Endothelial cell (in vitro differentiated cells): ENCODE data around the gene ACMSD. TPM values are rescaled to one million over a fixed set of nuclear protein-coding genes. Genes with fewer than 3 reads are reported as not detected.

Experiments
- DNase-seq: peaks from one replicate; pipeline ENCODE4 v3.0.0; 2021; ENCODE audit warnings: low spot score
- H3K27ac Mint-ChIP-seq: one replicate; pipeline ENCODE4 v1.8.0; 2021; ENCODE audit warnings: mixed read lengths, inconsistent platforms; ENCODE audit not compliant: unreplicated experiment
- H3K27me3 Mint-ChIP-seq: one replicate; pipeline ENCODE4 v1.8.0; 2021; ENCODE audit warnings: mild to moderate bottlenecking, moderate library complexity, mixed read lengths, inconsistent platforms; ENCODE audit not compliant: unreplicated experiment
- H3K36me3 Mint-ChIP-seq: one replicate; pipeline ENCODE4 v1.8.0; 2021; ENCODE audit warnings: mild to moderate bottlenecking, low read depth, mixed read lengths, inconsistent platforms; ENCODE audit not compliant: unreplicated experiment
- H3K4me1 Mint-ChIP-seq: one replicate; pipeline ENCODE4 v1.8.0; 2021; ENCODE audit warnings: mild to moderate bottlenecking, mixed read lengths, inconsistent platforms; ENCODE audit not compliant: unreplicated experiment
- H3K4me3 Mint-ChIP-seq: one replicate; pipeline ENCODE4 v1.8.0; 2021; ENCODE audit warnings: mild to moderate bottlenecking, mixed read lengths, inconsistent platforms; ENCODE audit not compliant: unreplicated experiment
- H3K9me3 Mint-ChIP-seq: one replicate; pipeline ENCODE4 v1.8.0; 2021; ENCODE audit warnings: mixed read lengths, inconsistent platforms; ENCODE audit not compliant: unreplicated experiment
- total RNA-seq: library from RNA; stranded (reverse); fragmentation: NEBNext Ultra II Directional; extraction: Animal tissue kit (Norgen Biotek cat#: 25700); gene quantifications from one replicate; pipeline ENCODE4 v1.2.1, GENCODE V29; 2021; ENCODE audit not compliant: unreplicated experiment
- TF ChIP-seq, protein P1 (sequence below): fragments of 200-600 bp; sonication (generic); IDR thresholded peaks from one replicate; pipeline ENCODE4 v1.5.0; 2021; ENCODE audit warnings: antibody characterized with exemption; ENCODE audit not compliant: unreplicated experiment

Gene ACMSD
- total RNA-seq, 1 donor from 2014 or later, result not detected

DNA sequence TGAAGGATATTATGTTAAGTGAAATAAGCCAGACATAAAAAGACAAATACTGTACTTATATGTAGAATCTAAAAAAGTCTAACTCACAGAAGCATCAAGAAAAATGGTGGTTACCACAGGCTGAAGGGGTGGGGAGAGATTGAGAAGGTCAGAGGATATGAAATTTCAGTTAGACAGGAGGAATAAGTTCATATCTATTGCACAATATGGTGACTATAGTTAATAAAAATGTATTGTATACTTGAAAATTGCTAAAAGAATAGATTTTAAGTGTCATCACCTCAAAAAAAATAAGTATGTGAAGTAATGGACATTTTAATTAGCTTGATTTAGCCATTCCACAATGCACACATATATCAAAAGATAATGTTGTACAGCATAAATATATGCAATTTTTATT is 19.8 kb downstream of the ACMSD start:
- H3K9me3 Mint-ChIP-seq, result no peaks in the 10 kb centered on the region
- peaks cover 1% of the 10 kb centered on the region for H3K27me3 Mint-ChIP-seq
- H3K27ac Mint-ChIP-seq, result no peak overlapping the region
- TF ChIP-seq, protein P1, sequence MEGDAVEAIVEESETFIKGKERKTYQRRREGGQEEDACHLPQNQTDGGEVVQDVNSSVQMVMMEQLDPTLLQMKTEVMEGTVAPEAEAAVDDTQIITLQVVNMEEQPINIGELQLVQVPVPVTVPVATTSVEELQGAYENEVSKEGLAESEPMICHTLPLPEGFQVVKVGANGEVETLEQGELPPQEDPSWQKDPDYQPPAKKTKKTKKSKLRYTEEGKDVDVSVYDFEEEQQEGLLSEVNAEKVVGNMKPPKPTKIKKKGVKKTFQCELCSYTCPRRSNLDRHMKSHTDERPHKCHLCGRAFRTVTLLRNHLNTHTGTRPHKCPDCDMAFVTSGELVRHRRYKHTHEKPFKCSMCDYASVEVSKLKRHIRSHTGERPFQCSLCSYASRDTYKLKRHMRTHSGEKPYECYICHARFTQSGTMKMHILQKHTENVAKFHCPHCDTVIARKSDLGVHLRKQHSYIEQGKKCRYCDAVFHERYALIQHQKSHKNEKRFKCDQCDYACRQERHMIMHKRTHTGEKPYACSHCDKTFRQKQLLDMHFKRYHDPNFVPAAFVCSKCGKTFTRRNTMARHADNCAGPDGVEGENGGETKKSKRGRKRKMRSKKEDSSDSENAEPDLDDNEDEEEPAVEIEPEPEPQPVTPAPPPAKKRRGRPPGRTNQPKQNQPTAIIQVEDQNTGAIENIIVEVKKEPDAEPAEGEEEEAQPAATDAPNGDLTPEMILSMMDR, result no peak
- H3K36me3 Mint-ChIP-seq, result no peaks in the 10 kb centered on the region
- no peaks in the 10 kb centered on the region for H3K4me1 Mint-ChIP-seq
- H3K4me3 Mint-ChIP-seq, result no peak overlapping the region
- no peak for DNase-seq

DNA sequence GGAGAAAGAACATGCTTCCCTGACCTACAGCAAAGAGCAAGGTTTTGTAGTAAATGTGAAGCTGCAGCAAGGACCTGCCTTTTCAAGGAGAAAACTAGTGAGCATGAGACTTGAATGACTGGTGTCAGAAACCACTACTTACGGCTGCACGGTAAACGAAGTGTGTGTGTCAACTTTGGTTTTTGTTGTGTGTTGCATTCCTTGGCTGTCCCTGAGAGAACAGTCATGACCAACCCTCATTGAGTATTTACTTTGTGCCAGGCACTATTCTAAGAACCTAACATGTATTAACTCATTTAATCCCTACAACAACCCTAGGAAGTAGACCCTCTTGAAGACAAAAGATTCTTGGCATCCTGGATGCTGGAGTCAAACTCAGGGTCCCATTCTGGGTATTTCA is 22.8 kb downstream of the ACMSD start:
- Mint-ChIP-seq H3K36me3 (no peaks in the 10 kb centered on the region), H3K4me1 (no peaks in the 10 kb centered on the region), H3K4me3 (no peak overlapping the region), H3K9me3 (no peaks in the 10 kb centered on the region), H3K27me3 (no peaks in the 10 kb centered on the region), H3K27ac (no peak overlapping the region)
- TF ChIP-seq, protein P1, result no peak
- DNase-seq, result no peak

DNA sequence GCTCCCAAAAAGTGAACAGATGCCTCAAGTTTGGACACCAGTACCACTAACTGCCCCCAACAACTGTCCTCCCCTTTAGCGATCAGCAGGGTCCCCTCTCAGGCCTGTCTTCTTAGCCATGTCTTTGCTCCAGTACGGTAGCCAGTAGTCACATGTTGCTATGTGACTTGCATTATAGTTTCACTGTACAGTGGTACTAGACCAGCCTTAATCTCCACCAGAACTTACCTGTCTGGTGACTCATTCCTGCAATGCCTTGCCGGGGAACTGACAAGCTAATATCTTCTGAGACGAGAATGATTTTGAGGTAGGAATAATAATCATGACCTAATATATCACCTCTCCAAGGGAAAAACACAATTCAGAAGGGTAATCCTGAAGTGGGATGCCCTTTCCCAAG is 23.7 kb downstream of the ACMSD start:
- Mint-ChIP-seq H3K4me3 (no peak overlapping the region), H3K4me1 (no peaks in the 10 kb centered on the region), H3K9me3 (no peaks in the 10 kb centered on the region), H3K27me3 (no peaks in the 10 kb centered on the region), H3K36me3 (no peaks in the 10 kb centered on the region), H3K27ac (no peak overlapping the region)
- TF ChIP-seq, protein P1, result no peak
- no peak for DNase-seq

DNA sequence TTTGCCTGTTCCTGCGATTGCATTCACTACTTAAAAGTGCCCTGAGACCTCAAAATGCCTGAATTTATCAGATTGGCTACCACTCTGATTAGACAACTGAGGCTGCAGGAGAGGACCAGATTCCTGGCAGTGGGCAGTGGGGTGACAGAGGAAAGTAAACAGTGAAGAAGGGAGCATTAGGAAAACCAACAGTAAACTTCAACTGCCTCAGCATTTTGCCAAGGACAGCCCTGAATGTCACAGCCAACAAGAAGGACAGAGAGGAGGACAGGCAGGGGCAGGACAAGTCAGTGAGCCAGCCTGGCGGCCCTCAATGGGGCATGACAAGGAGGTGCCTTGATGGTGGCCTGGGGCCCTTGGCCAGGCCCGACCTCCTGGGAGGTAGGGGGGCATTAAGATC is 24.3 kb downstream of the ACMSD start:
- TF ChIP-seq, protein P1, result no peak
- H3K9me3 Mint-ChIP-seq, result no peaks in the 10 kb centered on the region

DNA sequence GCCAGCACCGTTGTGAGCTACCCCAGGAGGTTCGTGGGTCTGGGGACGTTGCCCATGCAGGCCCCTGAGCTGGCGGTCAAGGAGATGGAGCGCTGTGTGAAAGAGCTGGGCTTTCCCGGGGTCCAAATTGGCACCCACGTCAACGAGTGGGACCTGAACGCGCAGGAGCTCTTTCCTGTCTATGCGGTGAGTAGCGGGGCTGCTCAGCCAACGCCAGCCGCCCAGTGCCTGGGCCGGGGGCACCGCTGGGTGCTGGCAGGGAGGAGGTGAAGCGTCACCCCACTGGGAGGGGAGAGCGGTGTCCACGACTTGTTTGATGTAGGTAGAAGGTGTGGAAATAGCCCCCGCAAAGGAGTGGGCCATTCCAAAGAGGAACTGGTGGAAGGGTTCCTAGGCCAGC is 25.0 kb downstream of the ACMSD start:
- H3K4me3 Mint-ChIP-seq, result no peak overlapping the region
- no peaks in the 10 kb centered on the region for H3K4me1 Mint-ChIP-seq
- TF ChIP-seq, protein P1, result no peak
- no peak overlapping the region for H3K27ac Mint-ChIP-seq
- no peaks in the 10 kb centered on the region for H3K9me3 Mint-ChIP-seq
- no peak for DNase-seq
- H3K36me3 Mint-ChIP-seq, result no peaks in the 10 kb centered on the region
- no peaks in the 10 kb centered on the region for H3K27me3 Mint-ChIP-seq

More for the DNA sequence above, 24.3 kb downstream of the ACMSD start:
- H3K4me3 Mint-ChIP-seq, result no peak overlapping the region
- no peaks in the 10 kb centered on the region for H3K36me3 Mint-ChIP-seq
- DNase-seq, result no peak
- no peaks in the 10 kb centered on the region for H3K4me1 Mint-ChIP-seq
- no peak overlapping the region for H3K27ac Mint-ChIP-seq
- H3K27me3 Mint-ChIP-seq, result no peaks in the 10 kb centered on the region
